Right lobe of liver (tissue), 6 donors: ENCODE data around the gene STON2. TPM values are rescaled to one million over a fixed set of nuclear protein-coding genes. Genes with fewer than 3 reads are reported as not detected.

ENCODE experiments used
- ATAC-seq, 4 donors: fragments of 200-7000 bp; cut with Tn5 transposase; one replicate each; pipeline ENCODE4 v1.9.1; 2020; ENCODE audit warnings: mild to moderate bottlenecking in 4 of 4, moderate library complexity in 4 of 4
- DNase-seq, 3 donors: peaks; one replicate each; pipeline ENCODE4 v3.0.0-alpha.2; 2020
- H3K27ac ChIP-seq, 3 donors: fragments of 200-600 bp; one replicate each; pipeline ENCODE4 v1.8.0; 2022
- H3K27me3 ChIP-seq, 2 donors: fragments of 200-600 bp; one replicate each; pipeline ENCODE4 v1.8.0; 2022
- H3K36me3 ChIP-seq, 4 donors: fragments of 200-600 bp; sonication (generic) in 1 of 4; one replicate each; pipeline versions ENCODE4 v1.5.1 to v1.8.0; 2017 to 2022; ENCODE audit warnings: control low read depth in 1 of 4
- H3K4me1 ChIP-seq, 4 donors: fragments of 200-600 bp; sonication (generic) in 1 of 4; one replicate each; pipeline versions ENCODE4 v1.5.1 to v1.8.0; 2017 to 2022; ENCODE audit warnings: control low read depth in 1 of 4
- H3K4me3 ChIP-seq, 3 donors: fragments of 200-600 bp; one replicate each; pipeline ENCODE4 v1.8.0; 2022
- H3K9me3 ChIP-seq, 4 donors: fragments of 200-600 bp; sonication (generic) in 1 of 4; one replicate each; pipeline versions ENCODE4 v1.5.1 to v1.8.0; 2017 to 2022; ENCODE audit warnings: control low read depth in 1 of 4
- POLR2A ChIP-seq: fragments of 450-650 bp; IDR thresholded peaks from one replicate; pipeline ENCODE4 v1.6.1; 2017; ENCODE audit warnings: antibody characterized with exemption, mild to moderate bottlenecking
- WGBS: methylation state at CpG from one replicate; pipeline ENCODE4 v1.1.6; 2018; ENCODE audit warnings: low coverage, low lambda C conversion rate; ENCODE audit not compliant: insufficient coverage; ENCODE audit errors: missing lambda C conversion rate; 5-methylcytosine and 5-hydroxymethylcytosine counted together
- intact Hi-C, 2 donors: fragments of 100-400 bp; cut with DNase I; formaldehyde crosslinking; loops; one replicate each; pipeline versions ENCODE4 v1.11.2 to v1.14.1; 2022
- total RNA-seq, 6 experiments: library from RNA; depleted of rRNA in 2 of 6; stranded (reverse); fragments of >200 nt in 2 of 6; fragmentation: NEBNext Ultra II Directional in 3 of 6; extraction: Animal tissue kit (Norgen Biotek cat#: 25700) in 3 of 6; gene quantifications; one replicate each; pipeline versions ENCODE4 v1.1.0 to v1.2.4, GENCODE V29; 2016 to 2023
- TF ChIP-seq, protein P1 (sequence below), 4 donors: fragments of 200-600 bp in 3 of 4; fragments of 450-650 bp in 1 of 4; IDR thresholded peaks; one replicate each; pipeline versions ENCODE4 v1.5.1 to v1.8.0; 2016 to 2022; ENCODE audit warnings: antibody characterized with exemption in 4 of 4, mild to moderate bottlenecking in 2 of 4
- donor health status: DM: no; HTN: yes; CAD: no.
- donor health status: DM: no; HTN: no; CAD: no.
- donor health status: DM: no; HTN: no; CAD: no.
- donor health status: DM: no; HTN: yes; CAD: no.
- donor health status: DM: no; HTN: yes; CAD: no.

Gene STON2
- total RNA-seq, 6 experiments from 2014 or later = 4.9 to 23.7 (median 10.7) TPM

DNA sequence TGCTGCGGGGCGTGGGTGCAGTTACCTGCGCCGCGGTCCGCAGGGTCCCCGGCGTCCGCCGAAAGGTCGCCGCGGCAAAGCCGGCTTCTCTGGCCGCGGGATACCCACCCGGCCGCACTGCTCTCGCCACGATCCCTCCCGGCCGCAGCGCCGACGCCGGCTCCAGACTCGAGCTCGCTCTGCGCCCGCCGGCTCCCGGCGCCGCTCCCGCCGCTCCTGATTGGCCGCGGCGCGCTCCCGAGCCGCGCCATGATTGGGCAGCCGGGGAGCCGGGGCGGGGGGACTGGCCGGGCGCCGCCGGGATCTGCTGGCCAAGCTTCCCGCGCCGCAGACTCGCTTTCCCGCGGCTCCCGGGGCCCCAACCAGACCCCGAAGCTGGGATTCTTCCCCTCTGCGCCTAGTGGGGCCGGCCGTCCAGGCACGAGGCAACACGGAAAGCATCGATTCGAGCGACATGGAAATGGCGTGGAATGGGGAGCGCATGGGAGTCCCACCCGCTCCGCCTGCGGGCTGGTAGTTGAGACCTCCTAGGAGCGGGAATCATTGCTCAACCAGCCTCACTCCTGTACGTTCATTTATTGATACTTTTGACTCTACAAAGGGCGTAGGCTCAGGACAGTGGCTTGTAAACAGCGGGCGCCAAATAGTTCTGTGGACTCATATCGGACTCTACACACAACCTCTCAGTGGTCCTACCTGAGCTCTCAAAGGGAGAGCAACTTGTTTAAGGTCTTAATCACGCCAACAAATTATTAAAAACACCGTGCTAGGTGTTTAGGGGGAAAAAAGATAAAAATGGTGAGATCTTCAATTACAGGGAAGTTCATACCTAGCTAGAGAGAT is 36.4 kb upstream of the STON2 start:
- peak; percentile 66 for TF ChIP-seq POLR2A
- TF ChIP-seq, protein P1, sequence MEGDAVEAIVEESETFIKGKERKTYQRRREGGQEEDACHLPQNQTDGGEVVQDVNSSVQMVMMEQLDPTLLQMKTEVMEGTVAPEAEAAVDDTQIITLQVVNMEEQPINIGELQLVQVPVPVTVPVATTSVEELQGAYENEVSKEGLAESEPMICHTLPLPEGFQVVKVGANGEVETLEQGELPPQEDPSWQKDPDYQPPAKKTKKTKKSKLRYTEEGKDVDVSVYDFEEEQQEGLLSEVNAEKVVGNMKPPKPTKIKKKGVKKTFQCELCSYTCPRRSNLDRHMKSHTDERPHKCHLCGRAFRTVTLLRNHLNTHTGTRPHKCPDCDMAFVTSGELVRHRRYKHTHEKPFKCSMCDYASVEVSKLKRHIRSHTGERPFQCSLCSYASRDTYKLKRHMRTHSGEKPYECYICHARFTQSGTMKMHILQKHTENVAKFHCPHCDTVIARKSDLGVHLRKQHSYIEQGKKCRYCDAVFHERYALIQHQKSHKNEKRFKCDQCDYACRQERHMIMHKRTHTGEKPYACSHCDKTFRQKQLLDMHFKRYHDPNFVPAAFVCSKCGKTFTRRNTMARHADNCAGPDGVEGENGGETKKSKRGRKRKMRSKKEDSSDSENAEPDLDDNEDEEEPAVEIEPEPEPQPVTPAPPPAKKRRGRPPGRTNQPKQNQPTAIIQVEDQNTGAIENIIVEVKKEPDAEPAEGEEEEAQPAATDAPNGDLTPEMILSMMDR (IDR thresholded peaks at IDR 0.05) = no peak
- H3K9me3 ChIP-seq = no peaks in the 10 kb centered on the region
- peak overlapping the region in 1 of 3 donors; percentile 55 for H3K27ac ChIP-seq
- peak; percentile 84 to 86 (median 86) for DNase-seq
- WGBS = 4% methylated on average over 22 of the region's 79 CpGs
- H3K4me3 ChIP-seq = peak overlapping the region; percentile 64 to 73 (median 69)
- peak; percentile 92 to 97 (median 96) for ATAC-seq
- H3K27me3 ChIP-seq = no peaks in the 10 kb centered on the region
- H3K36me3 ChIP-seq = no peaks in the 10 kb centered on the region
- peaks cover 0 to 17% (median 0%) of the 10 kb centered on the region in 4 donors for H3K4me1 ChIP-seq
- intact Hi-C loops = no loop called here

GRCh38 chr14:81435391-81436295 is 35.5 kb upstream of the STON2 start:
- H3K27me3 ChIP-seq = no peaks in the 10 kb centered on the region
- H3K27ac ChIP-seq = peak overlapping the region in 1 of 3 donors; percentile 55
- intact Hi-C loops = no loop called here
- H3K9me3 ChIP-seq = no peaks in the 10 kb centered on the region
- H3K36me3 ChIP-seq = no peaks in the 10 kb centered on the region
- TF ChIP-seq, protein P1 (IDR thresholded peaks at IDR 0.05) = no peak
- no peak for TF ChIP-seq POLR2A
- peak; percentile 79 to 85 (median 80) for ATAC-seq
- peak; percentile 59 to 73 (median 63) for DNase-seq
- H3K4me3 ChIP-seq = peak overlapping the region; percentile 64 to 73 (median 69)
- 1% methylated on average over 11 of the region's 73 CpGs for WGBS
- peaks cover 0 to 23% (median 0%) of the 10 kb centered on the region in 4 donors for H3K4me1 ChIP-seq

GRCh38 chr14:81435048-81435390 is 34.9 kb upstream of the STON2 start:
- intact Hi-C loops = no loop called here
- H3K27ac ChIP-seq = peak overlapping the region in 1 of 3 donors; percentile 55
- no peak for TF ChIP-seq POLR2A
- TF ChIP-seq, protein P1 (IDR thresholded peaks at IDR 0.05) = no peak
- ATAC-seq (no peak), DNase-seq (no peak)
- no peaks in the 10 kb centered on the region for H3K9me3 ChIP-seq
- no peaks in the 10 kb centered on the region for H3K36me3 ChIP-seq
- WGBS = 13% methylated on average over 6 of the region's 6 CpGs
- no peaks in the 10 kb centered on the region for H3K27me3 ChIP-seq
- peak overlapping the region; percentile 64 to 73 (median 69) for H3K4me3 ChIP-seq
- peaks cover 0 to 24% (median 0%) of the 10 kb centered on the region in 4 donors for H3K4me1 ChIP-seq

GRCh38 chr14:81434230-81434629 is 34.1 kb upstream of the STON2 start:
- no peak for ATAC-seq
- Histone ChIP-seq H3K4me1 (peaks cover 0 to 24% (median 0%) of the 10 kb centered on the region in 4 donors), H3K27ac (no peak overlapping the region), H3K36me3 (no peaks in the 10 kb centered on the region), H3K9me3 (no peaks in the 10 kb centered on the region), H3K27me3 (no peaks in the 10 kb centered on the region), H3K4me3 (no peak overlapping the region)
- intact Hi-C loops = no loop called here
- DNase-seq = no peak
- WGBS = no CpG with 5 or more reads among the region's 4 CpGs
- no peak for TF ChIP-seq POLR2A
